Kidney (tissue), 14 donors: ENCODE results near the gene BCAS3. TPM values are rescaled to one million over a fixed set of nuclear protein-coding genes. Genes with fewer than 3 reads are reported as not detected.

ENCODE experiments used
- DNase-seq, 5 donors: peaks; one replicate each; pipeline ENCODE4 v3.0.0-alpha.2; 2013 to 2020
- FAIRE-seq: peaks from 2 replicates; lab custom pipeline; 2012; peaks lifted over from hg19 to GRCh38; lab: Jason Lieb, UNC
- H3K27ac ChIP-seq, 2 donors: one replicate each; pipeline ENCODE4 v1.7.0; 2013; ENCODE audit warnings: low read depth in 2 of 2, low read length in 2 of 2, inconsistent platforms in 1 of 2
- H3K27me3 ChIP-seq: one replicate; pipeline ENCODE4 v1.7.1; 2013; ENCODE audit warnings: low read length, inconsistent platforms; ENCODE audit not compliant: control insufficient read depth, insufficient read depth
- H3K36me3 ChIP-seq, 3 donors: one replicate each; pipeline versions ENCODE4 v1.7.0 to v1.7.1; 2013; ENCODE audit warnings: low read length in 3 of 3, control low read depth in 1 of 3, inconsistent platforms in 1 of 3; ENCODE audit not compliant: insufficient read depth in 3 of 3, control insufficient read depth in 2 of 3
- H3K4me1 ChIP-seq, 3 donors: one replicate each; pipeline versions ENCODE4 v1.7.0 to v1.7.1; 2013; ENCODE audit warnings: low read length in 3 of 3, inconsistent platforms in 1 of 3, low read depth in 1 of 3; ENCODE audit not compliant: control insufficient read depth in 2 of 3, insufficient read depth in 2 of 3
- H3K4me3 ChIP-seq, 3 donors: one replicate each; pipeline versions ENCODE4 v1.7.0 to v1.8.1; 2013; ENCODE audit warnings: low read length in 3 of 3, control low read depth in 1 of 3, inconsistent platforms in 1 of 3
- H3K9ac ChIP-seq, 3 donors: one replicate each; pipeline versions ENCODE4 v1.7.0 to v1.7.1; 2013; ENCODE audit warnings: low read length in 3 of 3, control low read depth in 1 of 3, inconsistent platforms in 1 of 3
- H3K9me3 ChIP-seq, 3 donors: one replicate each; pipeline versions ENCODE4 v1.7.0 to v1.7.1; 2013; ENCODE audit warnings: low read length in 3 of 3, control low read depth in 1 of 3, inconsistent platforms in 1 of 3; ENCODE audit not compliant: control insufficient read depth in 2 of 3, insufficient read depth in 1 of 3
- intact Hi-C: fragments of 100-400 bp; cut with DNase I; formaldehyde crosslinking; loops from one replicate; pipeline ENCODE4 v1.11.1; 2022
- polyA plus RNA-seq: library from polyadenylated mRNA; stranded (reverse); fragments of 350-450 nt; fragmentation: Illumina TruSeq; extraction: RNeasy Lipid Tissue Mini Kit (QIAGEN cat#74804); gene quantifications from one replicate; pipeline ENCODE4 v1.2.3, GENCODE V29; 2014; ENCODE audit warnings: low read depth, low replicate concordance; ENCODE audit not compliant: insufficient read depth
- total RNA-seq: library from RNA; stranded (reverse); fragmentation: NEBNext Ultra II Directional; extraction: Animal tissue kit (Norgen Biotek cat#: 25700); gene quantifications from one replicate; pipeline ENCODE4 v1.2.1, GENCODE V29; 2021
- TF ChIP-seq, protein P1 (sequence below): IDR thresholded peaks from 3 replicates; pipeline ENCODE4 v1.5.1; 2012; ENCODE audit warnings: mild to moderate bottlenecking, moderate library complexity, borderline replicate concordance; ENCODE audit not compliant: insufficient read depth; ENCODE audit errors: extremely low read depth
- donor health status: control.
- donor health status: control.
- donor health status: control.
- donor health status: control.
- donor health status: control.
- donor health status: DM: yes; HTN: yes; CAD: no.
- donor health status: Normal renal cell carcinoma (clear cell type).

BCAS3 gene
- total and polyA plus RNA-seq, 2 donors from 2014 or later = 18.3 to 44.1 TPM

DNA sequence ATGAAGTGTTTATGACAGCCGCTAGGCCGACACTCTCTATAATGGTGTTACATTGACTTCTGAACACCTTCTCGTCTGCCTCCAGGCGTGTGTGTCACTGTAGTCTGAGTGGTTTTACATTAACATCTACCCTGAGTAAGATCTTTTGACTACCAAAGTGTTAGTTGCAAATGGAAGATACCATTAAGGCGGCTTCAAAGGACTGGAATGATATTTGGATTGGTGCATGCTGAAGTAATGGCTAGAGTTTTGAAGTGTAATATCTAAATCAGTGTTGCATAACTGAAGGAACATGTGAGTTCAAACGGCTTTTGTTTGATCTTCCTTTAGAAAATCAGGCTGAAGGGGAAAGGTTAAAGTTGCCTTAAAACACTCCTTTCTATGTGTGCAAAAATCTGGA is 52.2 kb downstream of the BCAS3 start:
- Histone ChIP-seq H3K9me3 (no peaks in the 10 kb centered on the region), H3K4me3 (no peak overlapping the region), H3K27me3 (no peaks in the 10 kb centered on the region), H3K36me3 (no peaks in the 10 kb centered on the region), H3K9ac (no peak overlapping the region), H3K27ac (no peak overlapping the region), H3K4me1 (no peaks in the 10 kb centered on the region)
- TF ChIP-seq, protein P1, sequence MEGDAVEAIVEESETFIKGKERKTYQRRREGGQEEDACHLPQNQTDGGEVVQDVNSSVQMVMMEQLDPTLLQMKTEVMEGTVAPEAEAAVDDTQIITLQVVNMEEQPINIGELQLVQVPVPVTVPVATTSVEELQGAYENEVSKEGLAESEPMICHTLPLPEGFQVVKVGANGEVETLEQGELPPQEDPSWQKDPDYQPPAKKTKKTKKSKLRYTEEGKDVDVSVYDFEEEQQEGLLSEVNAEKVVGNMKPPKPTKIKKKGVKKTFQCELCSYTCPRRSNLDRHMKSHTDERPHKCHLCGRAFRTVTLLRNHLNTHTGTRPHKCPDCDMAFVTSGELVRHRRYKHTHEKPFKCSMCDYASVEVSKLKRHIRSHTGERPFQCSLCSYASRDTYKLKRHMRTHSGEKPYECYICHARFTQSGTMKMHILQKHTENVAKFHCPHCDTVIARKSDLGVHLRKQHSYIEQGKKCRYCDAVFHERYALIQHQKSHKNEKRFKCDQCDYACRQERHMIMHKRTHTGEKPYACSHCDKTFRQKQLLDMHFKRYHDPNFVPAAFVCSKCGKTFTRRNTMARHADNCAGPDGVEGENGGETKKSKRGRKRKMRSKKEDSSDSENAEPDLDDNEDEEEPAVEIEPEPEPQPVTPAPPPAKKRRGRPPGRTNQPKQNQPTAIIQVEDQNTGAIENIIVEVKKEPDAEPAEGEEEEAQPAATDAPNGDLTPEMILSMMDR = no peak
- DNase-seq = peak in 1 of 5 donors; percentile 13
- intact Hi-C loops = no loop called here
- no peak for FAIRE-seq

DNA sequence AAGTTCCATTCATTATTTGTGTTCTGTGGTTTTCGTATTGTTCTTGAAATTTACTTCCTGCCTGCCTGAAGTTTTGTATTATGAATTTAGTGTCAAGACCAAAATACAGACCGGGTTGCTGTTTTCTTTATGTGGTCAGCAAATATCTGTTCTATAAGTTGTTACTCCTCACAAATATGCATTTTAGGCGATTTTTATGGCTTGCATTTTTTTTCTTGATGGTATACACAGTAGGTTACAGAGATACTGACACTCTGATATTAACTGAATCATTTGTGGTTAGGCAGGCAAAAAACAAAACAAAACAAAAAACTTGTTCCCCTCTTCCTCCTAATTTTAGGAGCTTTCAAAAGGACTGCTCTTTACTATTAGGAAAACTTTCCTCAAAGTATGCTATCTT is 52.6 kb downstream of the BCAS3 start:
- Histone ChIP-seq H3K4me3 (no peak overlapping the region), H3K4me1 (no peaks in the 10 kb centered on the region), H3K27ac (no peak overlapping the region), H3K27me3 (no peaks in the 10 kb centered on the region), H3K9ac (no peak overlapping the region), H3K9me3 (no peaks in the 10 kb centered on the region), H3K36me3 (no peaks in the 10 kb centered on the region)
- FAIRE-seq (no peak), DNase-seq (no peak)
- TF ChIP-seq, protein P1 = no peak
- intact Hi-C loops = no loop called here

DNA sequence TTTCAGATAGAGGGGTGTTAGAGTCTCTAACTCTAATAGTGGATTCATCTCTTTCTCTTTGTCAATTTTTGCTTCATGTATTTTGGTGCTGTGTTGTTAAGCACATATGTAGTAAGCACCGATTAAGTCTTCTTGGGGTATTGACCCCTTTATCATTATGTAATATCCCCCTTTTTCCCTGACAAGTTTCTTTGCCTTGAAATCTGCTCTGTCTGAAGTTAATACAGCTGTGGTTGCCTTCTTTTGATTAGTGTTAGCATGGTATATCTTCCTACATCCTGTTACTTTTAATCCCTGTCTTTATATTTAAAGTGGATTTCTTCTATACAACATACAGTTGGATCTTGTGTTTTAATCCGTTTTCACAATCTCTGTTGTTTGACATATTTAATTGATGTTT is 60.6 kb downstream of the BCAS3 start:
- no peaks in the 10 kb centered on the region for H3K4me1 ChIP-seq
- intact Hi-C loops = no loop called here

More for the DNA sequence above, 60.6 kb downstream of the BCAS3 start:
- TF ChIP-seq, protein P1 = no peak
- Histone ChIP-seq H3K9ac (no peak overlapping the region), H3K27ac (no peak overlapping the region), H3K4me3 (no peak overlapping the region), H3K27me3 (no peaks in the 10 kb centered on the region), H3K36me3 (no peaks in the 10 kb centered on the region), H3K9me3 (no peaks in the 10 kb centered on the region)
- FAIRE-seq (no peak), DNase-seq (no peak)
